K562 (cell line): ENCODE data around the gene CDKN2B. TPM values are rescaled to one million over a fixed set of nuclear protein-coding genes. Genes with fewer than 3 reads are reported as not detected.

Source experiments
- ATAC-seq: fragments of 200-7000 bp; cut with Tn5 transposase; 3 replicates; pipeline ENCODE4 v1.9.1; 2020; ENCODE audit warnings: moderate library complexity
- BruUV-seq: library from RNA; stranded (reverse); fragments of 400-500 nt; replicated peaks from 2 replicates; lab custom pipeline; 2021; lab: Mats Ljungman, UMichigan
- CTCF ChIA-PET: fragments of 300-600 bp; formaldehyde crosslinking; extraction: SDS; loops from one replicate; lab custom pipeline; 2021; ENCODE audit warnings: low intra/inter-chr PET ratio; lab: Yijun Ruan, JAX
- POLR2A ChIA-PET: fragments of 300-600, 350-650 bp; sonication (Branson Sonifier 250); formaldehyde crosslinking; extraction: SDS; loops from one replicate; lab custom pipeline; 2021; ENCODE audit warnings: antibody characterized with exemption, inconsistent platforms; lab: Yijun Ruan, JAX
- DNase-seq, 4 experiments: peaks; one replicate each; pipeline versions ENCODE4 v3.0.0 to v3.0.0-alpha.2; 2011 to 2018; ENCODE audit warnings: low spot score in 3 of 4, mixed read lengths in 3 of 4; ENCODE audit errors: extremely low read depth in 1 of 4
- FAIRE-seq: peaks from 2 replicates; lab custom pipeline; 2011; peaks lifted over from hg19 to GRCh38; lab: Jason Lieb, UNC
- H2AFZ ChIP-seq: 2 replicates; pipeline ENCODE4 v1.6.0; 2011; ENCODE audit warnings: low read depth, low read length, control low read depth, inconsistent platforms
- H3K27ac ChIP-seq: fragments of 200-600 bp; 3 replicates; pipeline ENCODE4 v1.8.0; 2011; ENCODE audit warnings: low read depth, mild to moderate bottlenecking, control low read depth, inconsistent platforms, low read length, moderate library complexity, mixed read lengths; ENCODE audit errors: extremely low read depth
- H3K27me3 ChIP-seq, 2 experiments: fragments of 300-600 bp in 1 of 2; 2 replicates in 1 of 2; 3 replicates in 1 of 2; pipeline versions ENCODE4 v1.6.0 to v1.8.0; 2011; ENCODE audit warnings: inconsistent platforms in 2 of 2, low read length in 2 of 2, mild to moderate bottlenecking in 1 of 2, mixed read lengths in 1 of 2, moderate library complexity in 1 of 2; ENCODE audit not compliant: control insufficient read depth in 2 of 2, insufficient read depth in 2 of 2
- H3K36me3 ChIP-seq: fragments of 300-600 bp; 3 replicates; pipeline ENCODE4 v1.8.0; 2011; ENCODE audit warnings: mild to moderate bottlenecking, low read length, inconsistent platforms; ENCODE audit not compliant: control insufficient read depth, insufficient read depth
- H3K4me1 ChIP-seq, 2 experiments: fragments of 200-600 bp in 1 of 2; replicated peaks in 1 of 2; 2 replicates in 1 of 2; 3 replicates in 1 of 2; pipeline versions ENCODE4 v1.5.1 to v1.8.0; 2011; ENCODE audit warnings: inconsistent platforms in 2 of 2, low read length in 2 of 2, mild to moderate bottlenecking in 1 of 2, mixed read lengths in 1 of 2, moderate library complexity in 1 of 2; ENCODE audit not compliant: control insufficient read depth in 2 of 2, insufficient read depth in 2 of 2
- H3K4me2 ChIP-seq: 2 replicates; pipeline ENCODE4 v1.6.1; 2011; ENCODE audit warnings: low read length, control low read depth, inconsistent platforms, mixed read lengths; ENCODE audit not compliant: insufficient read depth
- H3K4me3 ChIP-seq: fragments of 200-600 bp; sonication (generic), shearing (Covaris generic); 2 replicates; pipeline ENCODE4 v1.5.1; 2016; ENCODE audit warnings: control low read depth, inconsistent platforms
- H3K79me2 ChIP-seq: fragments of 200-600 bp; 3 replicates; pipeline ENCODE4 v1.8.0; 2011; ENCODE audit warnings: low read length, inconsistent platforms; ENCODE audit not compliant: control insufficient read depth, insufficient read depth
- H3K9ac ChIP-seq, 2 experiments: 2 replicates each; pipeline versions ENCODE4 v1.6.0 to v1.6.1; 2011; ENCODE audit warnings: low read depth in 2 of 2, low read length in 2 of 2, control low read depth in 1 of 2, inconsistent platforms in 1 of 2, mild to moderate bottlenecking in 1 of 2, mixed read lengths in 1 of 2; ENCODE audit not compliant: insufficient read depth in 1 of 2
- H3K9me1 ChIP-seq: one replicate; pipeline ENCODE4 v1.6.0; 2011; ENCODE audit warnings: inconsistent platforms, mild to moderate bottlenecking, low read length, moderate library complexity; ENCODE audit not compliant: control insufficient read depth, insufficient read depth
- H3K9me3 ChIP-seq: replicated peaks from 2 replicates; pipeline ENCODE4 v1.5.1; 2011; ENCODE audit warnings: low read depth, low read length, inconsistent platforms; ENCODE audit not compliant: control insufficient read depth, insufficient read depth
- H4K20me1 ChIP-seq: replicated peaks from 2 replicates; pipeline ENCODE4 v1.6.1; 2011; ENCODE audit warnings: low read length, inconsistent platforms, mixed read lengths; ENCODE audit not compliant: control insufficient read depth, insufficient read depth
- CBX3 ChIP-seq, 2 experiments: IDR thresholded peaks; 1 replicate in 1 of 2; 2 replicates in 1 of 2; pipeline ENCODE4 v1.6.1; 2012; ENCODE audit warnings: inconsistent platforms in 2 of 2, low read length in 2 of 2, borderline replicate concordance in 1 of 2, control low read depth in 1 of 2
- CREBBP ChIP-seq: IDR thresholded peaks from one replicate; pipeline ENCODE4 v1.6.1; 2012; ENCODE audit warnings: low read depth, mild to moderate bottlenecking, control low read depth, inconsistent platforms, low read length
- DIDO1 ChIP-seq: fragments of 450-650 bp; IDR thresholded peaks from 2 replicates; pipeline ENCODE4 v1.6.1; 2016; ENCODE audit warnings: low read depth, missing biosample characterization, missing genetic modification characterization
- HNRNPK ChIP-seq: fragments of 200-400 bp; formaldehyde crosslinking; IDR thresholded peaks from one replicate; pipeline ENCODE4 v1.6.1; 2018; ENCODE audit warnings: mild to moderate bottlenecking, low read depth, low read length; ENCODE audit not compliant: poor library complexity, severe bottlenecking
- KLF6 ChIP-seq: fragments of 250-450 bp; sonication (Bioruptor Pico); IDR thresholded peaks from 2 replicates; pipeline ENCODE4 v1.4.0; 2020; ENCODE audit warnings: mild to moderate bottlenecking, moderate library complexity, borderline replicate concordance
- TAF15 ChIP-seq: fragments of 200-400 bp; formaldehyde crosslinking; IDR thresholded peaks from 2 replicates; pipeline ENCODE4 v1.6.1; 2017; ENCODE audit warnings: mild to moderate bottlenecking, low read depth, low read length, moderate library complexity
- ZNF121 ChIP-seq: sonication (generic); formaldehyde crosslinking; conservative IDR thresholded peaks from 2 replicates; pipeline ENCODE4 v1.8.0; 2022; ENCODE audit warnings: missing genetic modification reagents
- WGBS: fragments of 100-300 bp; shearing (Covaris generic); methylation state at CpG from one replicate; pipeline ENCODE4 v1.1.6; 2016; ENCODE audit warnings: low coverage, mixed read lengths; ENCODE audit not compliant: insufficient coverage; ENCODE audit errors: missing lambda C conversion rate; 5-methylcytosine and 5-hydroxymethylcytosine counted together
- in situ Hi-C: fragments of 300-500 bp; cut with MboI; formaldehyde crosslinking; loops from 4 replicates; pipeline ENCODE4 v1.15.0; 2018; ENCODE audit warnings: inconsistent platforms, mixed read lengths
- intact Hi-C: fragments of 100-400 bp; cut with micrococcal nuclease; formaldehyde crosslinking; loops from 2 replicates; pipeline ENCODE4 v1.14.2; 2022
- polyA plus RNA-seq, 8 experiments: library from polyadenylated mRNA; depleted of rRNA in 4 of 8; stranded (reverse) in 5 of 8; unstranded in 3 of 8; fragments of >200 nt; fragmentation: Nextera tagmentation in 2 of 8; fragmentation: Illumina TruSeq in 1 of 8; extraction: Ambion mirVana in 2 of 8; extraction: Trizol in 1 of 8; gene quantifications; 2 replicates each; pipeline versions ENCODE4 v1.2.1 to v1.2.3, GENCODE V29; 2011 to 2014; ENCODE audit warnings: inconsistent platforms in 1 of 8, missing spikeins in 1 of 8
- total RNA-seq, 7 experiments: library from RNA; depleted of rRNA in 6 of 7; stranded (reverse); fragments of >200 nt in 6 of 7; fragmentation: Illumina TruSeq in 2 of 7; extraction: Trizol in 2 of 7; gene quantifications; 2 replicates each; pipeline versions ENCODE4 v1.2.1 to v1.2.3, GENCODE V29; 2011 to 2021; ENCODE audit warnings: low replicate concordance in 1 of 7
- TF ChIP-seq, protein P1 (sequence below): fragments of 250-450 bp; sonication (Bioruptor Pico); IDR thresholded peaks from 2 replicates; pipeline ENCODE4 v1.4.0; 2020; ENCODE audit warnings: borderline replicate concordance
- TF ChIP-seq, protein P2 (sequence below): IDR thresholded peaks from 2 replicates; pipeline ENCODE4 v1.6.1; 2012; ENCODE audit warnings: low read depth, low read length, improper control_type of control experiment, borderline replicate concordance

The CDKN2B gene
- total and polyA plus RNA-seq, 9 of the 15 experiments (the other 6 are each of a cell fraction or from before 2014, with no cell fraction given): not detected

DNA sequence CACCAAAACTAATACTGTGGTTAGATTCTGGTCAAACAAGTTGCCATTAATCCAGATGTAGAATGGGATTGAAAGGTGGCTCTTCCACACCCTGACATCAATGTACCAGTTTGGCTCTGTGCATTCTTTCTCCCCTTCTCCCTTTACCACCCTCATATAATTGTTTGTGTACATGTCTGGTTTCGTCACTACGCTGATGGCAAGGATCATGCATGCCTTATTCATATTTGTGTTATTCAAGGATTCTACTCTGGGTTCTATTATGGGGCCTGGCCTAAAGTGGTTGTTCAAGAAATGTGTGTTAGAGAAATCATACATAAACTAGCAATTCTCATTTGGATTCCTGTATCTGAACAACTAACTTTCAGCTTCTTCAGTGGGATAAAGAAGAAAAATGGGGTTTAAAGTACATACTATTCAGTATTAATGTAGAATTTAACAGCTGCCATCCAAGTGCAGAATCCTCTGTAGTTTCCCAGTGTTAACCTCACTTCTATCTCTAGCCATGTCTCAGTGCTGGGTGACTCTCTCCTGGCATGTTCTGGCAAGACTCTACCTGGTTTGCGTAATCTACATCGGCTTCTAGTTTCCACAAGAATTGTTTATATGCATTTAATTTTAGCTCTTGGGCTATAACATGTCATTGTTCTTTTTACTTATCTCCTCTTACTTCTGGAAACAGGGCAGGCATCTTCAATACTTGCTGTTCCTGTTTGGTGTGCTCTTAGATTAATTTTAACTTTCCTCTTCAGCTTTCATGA lies 27.9 kb upstream of the CDKN2B start:
- Histone ChIP-seq H3K27ac (no peak overlapping the region), H3K9me3 (no peaks in the 10 kb centered on the region), H3K4me3 (no peak overlapping the region), H3K36me3 (no peaks in the 10 kb centered on the region), H3K79me2 (no peaks in the 10 kb centered on the region), H3K9ac (no peak overlapping the region), H4K20me1 (no peaks in the 10 kb centered on the region), H3K9me1 (no peaks in the 10 kb centered on the region), H3K27me3 (no peaks in the 10 kb centered on the region), H3K4me1 (no peaks in the 10 kb centered on the region), H3K4me2 (no peak overlapping the region), H2AFZ (no peak overlapping the region)
- in situ Hi-C loops: no loop called here
- ATAC-seq (no peak), FAIRE-seq (no peak), DNase-seq (no peak)
- ChIA-PET POLR2A (no interaction called here), CTCF (no interaction called here)
- no peak for TF ChIP-seq HNRNPK
- no peak for TF ChIP-seq DIDO1
- no peak for TF ChIP-seq ZNF121 (CRISPR knock-in tag)
- no peak for TF ChIP-seq CBX3 (IDR thresholded peaks at IDR 0.05; ENCODE audit: borderline replicate concordance in 1 of 2, low read length in 2 of 2)
- no peak for TF ChIP-seq KLF6
- TF ChIP-seq CREBBP: no peak
- TF ChIP-seq TAF15: no peak
- TF ChIP-seq, protein P1, sequence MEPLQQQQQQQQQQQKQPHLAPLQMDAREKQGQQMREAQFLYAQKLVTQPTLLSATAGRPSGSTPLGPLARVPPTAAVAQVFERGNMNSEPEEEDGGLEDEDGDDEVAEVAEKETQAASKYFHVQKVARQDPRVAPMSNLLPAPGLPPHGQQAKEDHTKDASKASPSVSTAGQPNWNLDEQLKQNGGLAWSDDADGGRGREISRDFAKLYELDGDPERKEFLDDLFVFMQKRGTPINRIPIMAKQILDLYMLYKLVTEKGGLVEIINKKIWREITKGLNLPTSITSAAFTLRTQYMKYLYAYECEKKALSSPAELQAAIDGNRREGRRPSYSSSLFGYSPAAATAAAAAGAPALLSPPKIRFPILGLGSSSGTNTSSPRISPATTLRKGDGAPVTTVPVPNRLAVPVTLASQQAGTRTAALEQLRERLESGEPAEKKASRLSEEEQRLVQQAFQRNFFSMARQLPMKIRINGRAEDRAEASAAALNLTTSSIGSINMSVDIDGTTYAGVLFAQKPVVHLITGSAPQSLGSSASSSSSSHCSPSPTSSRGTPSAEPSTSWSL (CRISPR knock-in tag): no peak
- TF ChIP-seq, protein P2, sequence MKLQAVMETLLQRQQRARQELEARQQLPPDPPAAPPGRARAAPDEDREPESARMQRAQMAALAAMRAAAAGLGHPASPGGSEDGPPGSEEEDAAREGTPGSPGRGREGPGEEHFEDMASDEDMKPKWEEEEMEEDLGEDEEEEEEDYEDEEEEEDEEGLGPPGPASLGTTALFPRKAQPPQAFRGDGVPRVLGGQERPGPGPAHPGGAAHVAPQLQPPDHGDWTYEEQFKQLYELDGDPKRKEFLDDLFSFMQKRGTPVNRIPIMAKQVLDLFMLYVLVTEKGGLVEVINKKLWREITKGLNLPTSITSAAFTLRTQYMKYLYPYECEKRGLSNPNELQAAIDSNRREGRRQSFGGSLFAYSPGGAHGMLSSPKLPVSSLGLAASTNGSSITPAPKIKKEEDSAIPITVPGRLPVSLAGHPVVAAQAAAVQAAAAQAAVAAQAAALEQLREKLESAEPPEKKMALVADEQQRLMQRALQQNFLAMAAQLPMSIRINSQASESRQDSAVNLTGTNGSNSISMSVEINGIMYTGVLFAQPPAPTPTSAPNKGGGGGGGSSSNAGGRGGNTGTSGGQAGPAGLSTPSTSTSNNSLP: no peak
- no CpG with 5 or more reads among the region's 4 CpGs for WGBS
- intact Hi-C loops: no loop called here
- BruUV-seq: no TSS peak
